ENCODE results near the gene LRIG1. TPM values are rescaled to one million over a fixed set of nuclear protein-coding genes. Genes with fewer than 3 reads are reported as not detected.
A peak's percentile ranks its signal among the peaks of the same experiment; 100 is the strongest.

Gene LRIG1, protein sequence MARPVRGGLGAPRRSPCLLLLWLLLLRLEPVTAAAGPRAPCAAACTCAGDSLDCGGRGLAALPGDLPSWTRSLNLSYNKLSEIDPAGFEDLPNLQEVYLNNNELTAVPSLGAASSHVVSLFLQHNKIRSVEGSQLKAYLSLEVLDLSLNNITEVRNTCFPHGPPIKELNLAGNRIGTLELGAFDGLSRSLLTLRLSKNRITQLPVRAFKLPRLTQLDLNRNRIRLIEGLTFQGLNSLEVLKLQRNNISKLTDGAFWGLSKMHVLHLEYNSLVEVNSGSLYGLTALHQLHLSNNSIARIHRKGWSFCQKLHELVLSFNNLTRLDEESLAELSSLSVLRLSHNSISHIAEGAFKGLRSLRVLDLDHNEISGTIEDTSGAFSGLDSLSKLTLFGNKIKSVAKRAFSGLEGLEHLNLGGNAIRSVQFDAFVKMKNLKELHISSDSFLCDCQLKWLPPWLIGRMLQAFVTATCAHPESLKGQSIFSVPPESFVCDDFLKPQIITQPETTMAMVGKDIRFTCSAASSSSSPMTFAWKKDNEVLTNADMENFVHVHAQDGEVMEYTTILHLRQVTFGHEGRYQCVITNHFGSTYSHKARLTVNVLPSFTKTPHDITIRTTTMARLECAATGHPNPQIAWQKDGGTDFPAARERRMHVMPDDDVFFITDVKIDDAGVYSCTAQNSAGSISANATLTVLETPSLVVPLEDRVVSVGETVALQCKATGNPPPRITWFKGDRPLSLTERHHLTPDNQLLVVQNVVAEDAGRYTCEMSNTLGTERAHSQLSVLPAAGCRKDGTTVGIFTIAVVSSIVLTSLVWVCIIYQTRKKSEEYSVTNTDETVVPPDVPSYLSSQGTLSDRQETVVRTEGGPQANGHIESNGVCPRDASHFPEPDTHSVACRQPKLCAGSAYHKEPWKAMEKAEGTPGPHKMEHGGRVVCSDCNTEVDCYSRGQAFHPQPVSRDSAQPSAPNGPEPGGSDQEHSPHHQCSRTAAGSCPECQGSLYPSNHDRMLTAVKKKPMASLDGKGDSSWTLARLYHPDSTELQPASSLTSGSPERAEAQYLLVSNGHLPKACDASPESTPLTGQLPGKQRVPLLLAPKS
- total RNA-seq (2014; rRNA removed; shearing (Covaris generic); ENCODE audit: low replicate concordance), result 8.4 and 9.3 TPM in 2 replicates

DNA sequence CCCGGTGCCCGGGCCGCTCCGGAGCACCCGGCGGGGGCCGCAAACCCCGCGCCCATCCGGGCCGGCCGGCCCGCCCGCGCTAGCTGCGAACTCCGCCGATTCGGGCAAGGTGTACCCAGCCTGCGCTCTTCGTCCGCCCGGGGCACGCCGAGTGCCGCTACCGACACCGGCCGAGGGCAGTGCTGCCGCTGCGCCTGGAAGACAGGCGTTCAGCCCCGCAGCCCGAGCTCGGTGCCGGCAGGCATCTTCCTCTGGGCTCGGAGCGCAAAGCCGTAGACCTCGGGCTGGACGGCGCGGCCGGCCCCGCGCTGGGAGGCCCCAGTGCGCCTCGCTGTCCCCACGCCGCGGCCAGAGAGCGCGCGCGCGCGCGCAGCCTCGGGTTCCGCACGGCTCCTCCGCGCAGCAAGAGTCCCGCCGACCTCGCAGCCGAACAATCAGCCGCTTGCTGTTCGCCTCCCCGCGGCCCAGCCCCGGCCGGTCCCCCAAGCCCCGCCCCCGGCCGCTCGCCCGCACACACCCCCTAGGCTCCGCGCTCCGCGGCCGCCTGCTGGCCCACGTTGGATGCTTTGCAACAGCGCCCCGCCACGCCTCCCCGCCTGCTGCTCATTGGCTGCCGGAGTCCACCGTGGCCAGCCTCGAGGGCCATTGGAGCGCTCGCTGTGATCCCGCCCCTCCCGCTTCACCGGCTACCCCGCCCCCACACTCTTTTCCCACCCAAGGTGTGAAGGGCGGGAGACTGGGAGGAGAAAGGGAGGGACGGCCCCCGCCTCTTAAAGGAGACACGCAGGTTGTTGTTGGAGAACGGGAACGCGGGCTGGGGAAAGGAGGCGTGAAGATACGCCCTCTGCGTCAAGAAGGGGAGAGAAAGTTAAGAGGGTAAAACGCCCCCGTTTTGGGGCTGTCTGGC is at the start of gene LRIG1:
LRIG1 (minus strand) TSS at position 447 of the 907 bp plus-strand sequence. CDS start 615 bp downstream, outside the sequence.
- Histone ChIP-seq H3K27me3 (no peaks in the 10 kb centered on the region), H3K9me3 (no peaks in the 10 kb centered on the region), H3K4me3 (peak within 1 kb of the TSS; percentile 54), H3K36me3 (no peaks in the 10 kb centered on the region)
- peak; percentile 97 for DNase-seq

DNA sequence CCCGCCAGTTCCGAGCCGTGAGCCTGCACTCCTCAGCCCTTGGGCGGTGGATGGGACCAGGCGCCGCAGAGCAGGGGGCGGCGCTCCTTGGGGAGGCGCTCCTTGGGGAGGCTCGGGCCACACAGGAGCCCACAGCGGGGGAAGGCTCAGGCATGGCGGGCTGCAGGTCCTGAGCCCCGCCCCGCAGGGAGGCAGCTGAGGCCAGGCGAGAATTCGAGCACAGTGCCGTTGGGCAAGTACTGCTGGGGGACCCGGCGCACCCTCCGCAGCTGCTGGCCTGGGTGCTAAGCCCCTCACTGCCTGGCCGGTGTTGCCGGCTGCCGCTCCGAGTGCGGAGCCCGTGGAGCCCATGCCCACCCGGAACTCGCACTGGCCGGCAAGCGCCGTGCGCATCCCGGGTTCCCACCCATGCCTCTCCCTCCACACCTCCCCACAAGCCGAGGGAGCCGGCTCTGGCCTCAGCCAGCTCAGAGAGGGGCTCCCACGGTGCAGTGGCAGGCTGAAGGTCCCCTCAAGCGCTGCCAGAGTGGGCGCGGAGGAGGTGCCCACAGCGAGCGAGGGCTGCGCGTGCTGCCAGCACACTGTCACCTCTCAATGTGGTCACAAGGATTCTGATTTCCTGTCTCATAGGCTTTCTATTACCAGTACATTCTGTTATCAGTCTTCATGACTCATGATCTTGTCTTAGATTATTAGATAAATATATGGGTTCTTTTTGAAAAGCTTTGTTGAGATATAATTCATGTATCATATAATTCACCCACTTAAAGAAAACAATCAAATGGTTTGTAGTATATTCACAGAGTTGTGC is 44.0 kb upstream of the LRIG1 start:
- H3K27me3 ChIP-seq, result no peaks in the 10 kb centered on the region
- DNase-seq, result no peak
- H3K9me3 ChIP-seq, result no peaks in the 10 kb centered on the region
- H3K36me3 ChIP-seq, result no peaks in the 10 kb centered on the region
- no peak overlapping the region for H3K4me3 ChIP-seq

DNA sequence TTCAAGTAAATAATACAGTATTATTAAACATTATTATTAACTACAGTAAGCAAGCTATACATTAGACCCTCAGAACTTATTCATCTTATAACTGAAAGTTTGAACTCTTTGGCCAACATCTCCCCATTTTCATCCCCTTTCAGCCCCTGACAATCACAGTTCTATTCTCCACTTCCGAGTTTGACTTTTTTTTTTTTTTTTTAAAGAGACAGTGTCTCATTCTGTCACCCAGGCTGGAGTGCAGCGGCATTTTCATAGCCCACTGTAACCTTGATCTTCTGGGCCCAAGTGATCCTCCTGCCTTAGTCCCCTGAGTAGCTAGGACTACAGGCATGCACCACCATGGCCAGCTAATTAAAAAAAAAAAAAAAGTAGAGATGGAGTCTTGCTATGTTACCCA is 41.3 kb upstream of the LRIG1 start:
- no peaks in the 10 kb centered on the region for H3K27me3 ChIP-seq
- no peak for DNase-seq
- no peaks in the 10 kb centered on the region for H3K9me3 ChIP-seq
- H3K36me3 ChIP-seq, result no peaks in the 10 kb centered on the region
- no peak overlapping the region for H3K4me3 ChIP-seq

DNA sequence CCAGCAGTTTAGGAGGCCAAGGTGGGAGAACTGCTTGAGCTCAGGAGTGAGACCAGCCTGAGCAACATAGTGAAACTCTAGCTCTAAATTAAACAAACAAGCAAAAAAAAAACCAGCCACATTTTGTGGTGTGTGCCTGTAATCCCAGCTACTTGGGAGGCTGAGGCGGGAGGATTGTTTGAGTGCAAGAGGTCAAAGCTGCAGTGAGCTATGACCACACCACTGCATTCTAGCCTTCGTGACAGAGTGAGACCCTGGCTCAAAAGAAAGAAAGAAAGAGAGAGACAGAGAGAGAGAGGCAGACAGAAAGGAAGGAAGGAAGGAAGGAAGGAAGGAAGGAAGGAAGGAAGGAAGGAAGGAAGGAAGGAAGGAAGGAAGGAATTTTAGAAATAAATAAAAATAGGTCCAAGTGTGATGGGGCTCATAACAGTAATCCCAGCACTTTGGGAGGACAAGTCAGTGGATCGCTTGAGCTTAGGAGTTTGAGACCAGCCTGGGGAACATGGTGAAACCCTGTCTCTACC is 38.7 kb upstream of the LRIG1 start:
- no peaks in the 10 kb centered on the region for H3K36me3 ChIP-seq
- H3K27me3 ChIP-seq, result no peaks in the 10 kb centered on the region
- DNase-seq, result no peak
- H3K4me3 ChIP-seq, result no peak overlapping the region
- H3K9me3 ChIP-seq, result no peaks in the 10 kb centered on the region

DNA sequence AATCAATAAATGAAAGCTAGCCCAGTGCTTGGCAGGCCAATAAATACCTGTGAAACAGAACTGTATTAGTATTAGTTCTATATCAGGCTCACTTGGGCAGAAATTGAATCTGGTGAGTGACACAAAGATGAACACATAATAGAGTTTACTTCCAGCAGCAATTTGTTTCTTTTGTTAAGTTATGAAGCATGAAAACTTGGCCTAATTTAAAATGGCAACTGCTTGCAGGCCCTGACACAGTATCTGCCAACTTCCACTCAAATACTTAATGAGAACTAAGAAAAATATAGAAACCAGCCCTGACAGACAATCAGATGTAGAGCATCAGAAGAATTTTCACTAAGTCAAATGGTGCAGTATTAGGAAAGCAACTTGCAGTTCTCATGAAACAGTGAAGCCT is 37.6 kb upstream of the LRIG1 start:
- no peak overlapping the region for H3K4me3 ChIP-seq
- H3K9me3 ChIP-seq, result no peaks in the 10 kb centered on the region
- H3K27me3 ChIP-seq, result no peaks in the 10 kb centered on the region
- DNase-seq, result no peak
- no peaks in the 10 kb centered on the region for H3K36me3 ChIP-seq

DNA sequence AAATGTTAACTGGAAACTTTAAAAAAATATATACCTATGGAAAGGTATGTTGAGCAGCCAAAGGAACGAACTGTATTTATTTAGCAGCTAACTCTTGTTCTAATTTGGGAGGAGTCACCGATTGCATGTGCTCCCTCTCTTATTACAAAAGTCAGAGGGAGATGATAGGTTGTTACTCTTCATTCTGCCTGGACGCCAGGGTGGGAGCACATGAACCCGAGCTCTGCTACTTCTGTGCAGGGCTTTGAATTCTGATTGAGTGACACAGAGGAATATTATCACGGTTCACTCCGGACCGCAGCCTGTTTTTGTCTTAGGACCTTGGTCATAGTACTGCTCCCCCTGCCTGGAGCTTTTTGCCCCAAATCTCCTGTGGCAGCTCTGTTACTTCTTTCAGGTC is 36.9 kb upstream of the LRIG1 start:
- Histone ChIP-seq H3K27me3 (no peaks in the 10 kb centered on the region), H3K9me3 (no peaks in the 10 kb centered on the region), H3K4me3 (no peak overlapping the region), H3K36me3 (no peaks in the 10 kb centered on the region)
- no peak for DNase-seq

DNA sequence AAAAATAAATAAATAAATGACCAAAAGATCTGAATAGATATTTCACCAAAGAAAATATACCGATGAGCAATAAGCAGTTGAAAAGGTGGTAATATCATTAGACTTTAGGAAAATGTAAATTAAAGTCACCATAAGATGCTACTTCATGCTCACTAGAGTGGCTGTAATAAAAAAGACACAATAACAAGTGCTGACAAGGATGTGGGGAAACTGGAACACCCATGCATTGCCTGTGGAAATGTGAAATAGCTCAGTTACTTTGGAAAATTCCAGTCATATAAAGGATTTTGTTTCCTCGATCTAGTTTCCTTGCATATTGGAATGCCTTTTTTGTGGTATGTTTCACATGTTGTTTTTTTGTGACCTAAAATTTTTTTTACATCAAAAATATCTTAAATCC is 36.0 kb upstream of the LRIG1 start:
- H3K9me3 ChIP-seq, result no peaks in the 10 kb centered on the region
- DNase-seq, result no peak
- H3K27me3 ChIP-seq, result no peaks in the 10 kb centered on the region
- no peak overlapping the region for H3K4me3 ChIP-seq
- no peaks in the 10 kb centered on the region for H3K36me3 ChIP-seq

DNA sequence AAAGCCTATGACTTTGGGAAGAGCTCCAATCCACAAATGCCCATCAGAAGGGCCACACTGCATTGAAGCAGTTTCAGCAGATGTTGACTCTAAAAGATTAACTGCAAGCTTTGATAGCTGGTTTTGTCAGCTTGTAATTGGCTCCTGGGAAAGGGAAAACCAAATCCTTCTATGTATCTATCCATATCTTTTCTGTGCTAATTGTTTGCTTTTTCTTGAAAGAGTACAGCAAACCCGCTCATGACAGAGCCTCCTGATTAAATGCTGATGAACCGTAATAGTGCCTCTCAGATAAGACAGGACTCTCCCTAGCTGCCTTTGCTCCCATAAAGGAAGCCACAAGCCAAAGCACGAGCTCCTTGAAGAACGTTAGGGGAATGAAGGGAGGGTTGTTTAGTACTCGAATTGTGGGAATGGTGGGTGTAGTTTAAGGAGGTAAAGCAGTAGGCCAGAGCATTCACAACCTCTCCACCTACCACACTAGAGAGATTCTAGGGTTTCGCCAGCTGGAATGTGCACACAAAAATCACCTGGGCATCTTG is 33.6 kb upstream of the LRIG1 start:
- DNase-seq, result no peak
- no peaks in the 10 kb centered on the region for H3K36me3 ChIP-seq
- no peaks in the 10 kb centered on the region for H3K27me3 ChIP-seq
- no peak overlapping the region for H3K4me3 ChIP-seq
- H3K9me3 ChIP-seq, result no peaks in the 10 kb centered on the region

DNA sequence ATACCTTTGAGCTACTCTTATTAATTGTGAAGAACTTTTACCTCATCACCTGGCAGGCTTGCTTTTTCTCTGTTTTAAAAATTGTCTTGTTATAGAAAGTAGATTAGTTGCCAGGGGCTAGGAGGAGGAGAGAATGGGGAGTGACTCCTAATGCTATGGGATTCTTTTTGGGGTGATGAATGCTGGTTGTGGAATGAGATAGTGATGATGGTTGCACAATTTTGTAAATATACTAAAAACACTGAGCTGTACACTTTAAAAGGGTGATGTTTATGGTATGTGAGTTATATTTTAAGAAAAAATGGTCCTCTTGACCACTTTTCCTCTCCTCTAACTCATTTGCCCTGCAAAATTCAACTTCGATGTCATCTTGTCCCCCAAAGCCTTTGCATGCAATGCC is 31.8 kb upstream of the LRIG1 start:
- DNase-seq, result no peak
- Histone ChIP-seq H3K4me3 (no peak overlapping the region), H3K9me3 (no peaks in the 10 kb centered on the region), H3K27me3 (no peaks in the 10 kb centered on the region), H3K36me3 (no peaks in the 10 kb centered on the region)

DNA sequence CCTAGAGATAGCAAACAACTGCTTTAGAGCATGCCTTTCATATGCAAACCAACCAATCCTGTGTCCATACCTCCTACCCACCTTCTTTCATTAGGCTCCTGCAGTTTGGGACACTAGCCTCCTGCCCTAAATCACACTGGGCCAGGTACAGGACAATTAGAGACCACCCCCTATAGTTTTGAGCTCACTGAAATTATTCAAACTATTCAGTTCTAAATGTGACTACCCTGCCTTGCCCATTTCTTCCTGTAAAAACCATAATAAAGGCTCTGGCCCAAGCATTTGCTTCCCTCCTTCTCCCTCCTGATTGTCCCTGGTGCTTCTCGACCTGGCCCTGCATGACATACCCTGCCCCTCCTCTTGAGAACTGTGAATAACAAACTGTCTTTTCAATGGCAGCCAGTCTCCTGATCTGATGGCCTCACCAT is 31.4 kb upstream of the LRIG1 start:
- Histone ChIP-seq H3K9me3 (no peaks in the 10 kb centered on the region), H3K27me3 (no peaks in the 10 kb centered on the region), H3K4me3 (no peak overlapping the region), H3K36me3 (no peaks in the 10 kb centered on the region)
- DNase-seq, result no peak

DNA sequence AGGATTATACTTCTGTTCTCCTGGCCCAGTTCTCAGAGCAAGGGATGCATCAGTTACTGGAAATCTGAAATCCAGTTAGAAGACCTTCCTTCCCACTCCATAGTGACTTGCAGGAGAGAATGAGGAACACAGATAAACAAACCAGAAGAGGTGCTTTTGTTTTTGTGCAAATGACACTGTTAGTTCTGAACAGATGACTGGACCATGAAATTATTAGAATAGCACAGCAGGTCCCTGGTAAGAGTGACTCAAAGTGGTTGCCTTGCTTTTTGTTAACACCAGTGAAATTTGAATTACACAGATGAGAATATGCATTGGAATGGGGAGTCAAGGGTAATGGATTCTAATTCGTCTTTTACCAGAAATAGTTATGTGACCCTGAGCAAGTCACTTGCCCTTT is 30.4 kb upstream of the LRIG1 start:
- DNase-seq, result no peak
- H3K36me3 ChIP-seq, result no peaks in the 10 kb centered on the region
- no peaks in the 10 kb centered on the region for H3K27me3 ChIP-seq
- no peak overlapping the region for H3K4me3 ChIP-seq
- H3K9me3 ChIP-seq, result no peaks in the 10 kb centered on the region

DNA sequence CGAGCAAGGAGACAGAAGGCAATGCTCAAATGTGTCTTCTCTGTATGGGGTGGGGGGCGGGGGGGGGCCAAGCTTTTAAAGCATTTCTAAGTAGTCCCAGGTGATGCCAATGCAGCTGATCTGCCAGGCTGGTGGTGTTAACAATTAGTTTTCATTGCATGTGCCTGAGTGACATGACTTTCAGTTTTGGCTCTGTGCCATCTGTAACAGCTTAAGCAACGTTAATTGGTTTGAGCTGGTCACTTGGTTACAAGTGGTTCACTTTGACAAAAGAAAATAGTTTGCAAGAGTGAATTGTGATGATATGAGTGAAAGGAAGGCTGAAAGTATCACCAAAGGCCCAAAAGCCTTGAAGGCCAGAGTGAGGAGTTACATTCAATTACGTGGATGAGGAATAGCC is 26.4 kb upstream of the LRIG1 start:
- no peak for DNase-seq
- no peaks in the 10 kb centered on the region for H3K36me3 ChIP-seq
- no peaks in the 10 kb centered on the region for H3K9me3 ChIP-seq
- H3K4me3 ChIP-seq, result no peak overlapping the region
- no peaks in the 10 kb centered on the region for H3K27me3 ChIP-seq

DNA sequence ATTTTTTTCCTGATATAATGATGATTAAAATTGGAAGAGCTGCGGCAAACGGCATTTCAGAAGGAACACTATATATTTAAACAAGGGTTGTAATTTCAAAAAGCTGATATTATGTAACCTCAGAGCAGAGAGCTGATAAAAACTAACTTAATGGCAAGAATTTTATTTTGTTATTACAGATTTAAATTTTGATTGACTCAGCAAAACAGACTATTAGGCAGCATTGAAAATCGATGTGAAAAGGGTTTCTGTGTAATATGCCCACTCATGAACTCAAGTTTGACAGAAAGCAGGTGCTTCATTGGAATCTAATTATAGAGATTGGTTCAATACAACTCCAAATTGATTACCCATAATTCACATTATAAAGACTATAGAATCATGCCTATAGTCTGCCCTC is 24.9 kb upstream of the LRIG1 start:
- DNase-seq, result no peak
- H3K27me3 ChIP-seq, result no peaks in the 10 kb centered on the region
- H3K36me3 ChIP-seq, result no peaks in the 10 kb centered on the region
- H3K4me3 ChIP-seq, result no peak overlapping the region
- H3K9me3 ChIP-seq, result no peaks in the 10 kb centered on the region

DNA sequence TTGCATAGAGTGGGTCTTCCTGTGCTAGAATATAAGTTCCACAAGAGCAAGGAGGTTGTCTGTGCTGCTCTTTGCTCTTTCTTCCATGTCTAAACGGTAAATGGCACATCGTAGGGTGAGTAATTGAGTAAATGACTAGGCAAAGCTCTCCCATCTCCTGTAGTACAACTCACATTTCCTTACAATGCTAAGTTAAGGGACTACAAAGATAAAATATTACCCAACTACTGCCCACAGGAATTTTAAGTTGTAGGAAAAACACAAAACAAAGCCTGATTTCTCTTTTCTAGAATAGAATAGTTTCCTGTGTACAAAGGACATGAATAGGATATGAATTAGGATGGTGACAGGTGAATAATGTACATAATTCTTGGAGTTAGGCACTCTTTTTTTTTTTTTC is 19.9 kb upstream of the LRIG1 start:
- Histone ChIP-seq H3K27me3 (no peaks in the 10 kb centered on the region), H3K4me3 (no peak overlapping the region), H3K36me3 (no peaks in the 10 kb centered on the region), H3K9me3 (no peaks in the 10 kb centered on the region)
- no peak for DNase-seq

DNA sequence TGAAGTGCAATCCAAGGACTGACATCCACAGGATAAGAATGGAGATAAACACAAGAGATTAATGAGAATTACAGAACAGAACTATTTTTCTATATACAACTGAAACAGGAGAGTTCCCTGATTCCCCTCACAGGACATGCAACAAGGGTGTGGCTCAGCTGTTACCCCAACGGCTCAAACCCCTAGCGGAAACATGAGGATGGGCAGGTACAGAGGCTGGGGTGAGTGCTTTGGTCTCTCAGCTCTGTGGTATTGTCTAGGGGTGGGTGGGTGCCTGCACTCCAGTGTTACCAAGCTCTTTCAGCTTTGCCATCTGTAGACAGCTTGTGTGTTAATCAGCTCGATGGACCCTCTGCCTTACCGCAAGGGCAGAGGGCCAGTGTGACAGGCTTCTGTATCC is 17.8 kb upstream of the LRIG1 start:
- no peaks in the 10 kb centered on the region for H3K36me3 ChIP-seq
- no peaks in the 10 kb centered on the region for H3K9me3 ChIP-seq
- H3K27me3 ChIP-seq, result no peaks in the 10 kb centered on the region
- DNase-seq, result no peak
- no peak overlapping the region for H3K4me3 ChIP-seq
